Fibroblast of mammary gland (primary cell): ENCODE results near the gene CEP89.

ENCODE experiments used
- DNase-seq: peaks from one replicate; pipeline ENCODE4 v3.0.0-alpha.2; 2010; ENCODE audit warnings: low read depth
- H3K4me3 ChIP-seq: 2 replicates; pipeline ENCODE4 v1.5.1; 2011; ENCODE audit warnings: low read depth, mild to moderate bottlenecking, low read length, moderate library complexity; ENCODE audit not compliant: control insufficient read depth
- CTCF ChIP-seq: conservative IDR thresholded peaks from 2 replicates; pipeline ENCODE4 v1.5.1; 2011; ENCODE audit warnings: low read depth, low read length, inconsistent platforms; ENCODE audit not compliant: control insufficient read depth, insufficient read depth

CEP89 gene

GRCh38 chr19:32909257-32909656 is 62.5 kb downstream of the CEP89 start:
- no peak for DNase-seq
- TF ChIP-seq CTCF, result no peak
- H3K4me3 ChIP-seq, result no peak overlapping the region

- H3K4me3 ChIP-seq, result no peak overlapping the region
- TF ChIP-seq CTCF, result no peak
- no peak for DNase-seq
Observed at GRCh38 chr19:32908641-32909190, 63.0 kb downstream of the CEP89 start.

- no peak overlapping the region for H3K4me3 ChIP-seq
- TF ChIP-seq CTCF, result no peak
- no peak for DNase-seq
Observed at GRCh38 chr19:32902448-32902847, 69.3 kb downstream of the CEP89 start.

- DNase-seq, result no peak
Observed at GRCh38 chr19:32901504-32902161, 70.1 kb downstream of the CEP89 start.

GRCh38 chr19:32896516-32897214 is 75.1 kb downstream of the CEP89 start:
- no peak overlapping the region for H3K4me3 ChIP-seq
- TF ChIP-seq CTCF, result no peak
- peak; percentile 17 for DNase-seq

More at GRCh38 chr19:32901504-32902161, 70.1 kb downstream of the CEP89 start:
- no peak for TF ChIP-seq CTCF
- no peak overlapping the region for H3K4me3 ChIP-seq

GRCh38 chr19:32895384-32895783 is 76.4 kb downstream of the CEP89 start:
- no peak overlapping the region for H3K4me3 ChIP-seq
- no peak for TF ChIP-seq CTCF
- no peak for DNase-seq
